BLaER1 treated with 17β-estradiol and CSF1 and Interleukin-3, amounts not matched to agents 10 nM and 100 nM (cell line): ENCODE results near the gene PPFIA4.
A peak's percentile ranks its signal among the peaks of the same experiment; 100 is the strongest.

Source experiments
- H3K27ac ChIP-seq, 11 experiments: shearing (Covaris generic); formaldehyde crosslinking; 2 replicates each; pipeline ENCODE4 v1.8.1; 2022
- H3K27me3 ChIP-seq, 11 experiments: shearing (Covaris generic); formaldehyde crosslinking; 2 replicates each; pipeline ENCODE4 v1.8.1; 2022
- H3K36me3 ChIP-seq, 11 experiments: shearing (Covaris generic); formaldehyde crosslinking; 2 replicates each; pipeline ENCODE4 v1.8.1; 2022
- H3K4me1 ChIP-seq, 10 experiments: shearing (Covaris generic); formaldehyde crosslinking; 2 replicates each; pipeline ENCODE4 v1.8.1; 2022
- H3K4me2 ChIP-seq, 11 experiments: shearing (Covaris generic); formaldehyde crosslinking; 2 replicates each; pipeline ENCODE4 v1.8.1; 2022
- H3K4me3 ChIP-seq, 10 experiments: shearing (Covaris generic); formaldehyde crosslinking; 2 replicates each; pipeline ENCODE4 v1.8.1; 2022
- H3K9ac ChIP-seq, 11 experiments: shearing (Covaris generic); formaldehyde crosslinking; 2 replicates each; pipeline ENCODE4 v1.8.1; 2022
- H3K9me3 ChIP-seq, 11 experiments: shearing (Covaris generic); formaldehyde crosslinking; replicated peaks in 1 of 11; 2 replicates each; pipeline ENCODE4 v1.8.1; 2022
- H4K20me1 ChIP-seq, 11 experiments: shearing (Covaris generic); formaldehyde crosslinking; 2 replicates each; pipeline ENCODE4 v1.8.1; 2022
- Cebpa-rat ChIP-seq, 11 experiments: shearing (Covaris generic); IDR thresholded peaks; 2 replicates each; pipeline ENCODE4 v1.8.1; 2022

PPFIA4 gene

GRCh38 chr1:203051841-203052324 lies 25.6 kb downstream of the PPFIA4 start:
- peaks cover 45 to 89% (median 84%) of the 10 kb centered on the region in 10 experiments for H3K4me1 ChIP-seq
- no peaks in the 10 kb centered on the region for H3K9me3 ChIP-seq
- H3K27me3 ChIP-seq = peaks cover 0 to 19% (median 0%) of the 10 kb centered on the region in 11 experiments; a peak in 4 of 22 replicates
- peaks cover 0 to 30% (median 0%) of the 10 kb centered on the region in 11 experiments; a peak in 4 of 22 replicates for H4K20me1 ChIP-seq
- H3K36me3 ChIP-seq = peaks cover 0 to 57% (median 13%) of the 10 kb centered on the region in 11 experiments; a peak in 10 of 22 replicates
- H3K27ac ChIP-seq = peak overlapping the region in 6 of 11 experiments; percentile 26 to 80 (median 74); a peak in 11 of 22 replicates
- H3K4me3 ChIP-seq = no peak overlapping the region
- H3K4me2 ChIP-seq = peak overlapping the region; percentile 7 to 93 (median 80)
- TF ChIP-seq Cebpa-rat (IDR thresholded peaks at IDR 0.05) = peak in 1 of 11 experiments; percentile 70; a peak in 1 of 22 replicates
- H3K9ac ChIP-seq = peak overlapping the region in 5 of 11 experiments; percentile 5 to 76 (median 59); a peak in 10 of 22 replicates

GRCh38 chr1:203052601-203053000 lies 26.3 kb downstream of the PPFIA4 start:
- peaks cover 0 to 57% (median 13%) of the 10 kb centered on the region in 11 experiments; a peak in 10 of 22 replicates for H3K36me3 ChIP-seq
- H3K9ac ChIP-seq = peak overlapping the region in 5 of 11 experiments; percentile 5 to 59 (median 57); a peak in 10 of 22 replicates
- TF ChIP-seq Cebpa-rat (IDR thresholded peaks at IDR 0.05) = no peak
- no peak overlapping the region for H3K4me3 ChIP-seq
- peaks cover 0 to 25% (median 0%) of the 10 kb centered on the region in 11 experiments; a peak in 4 of 22 replicates for H4K20me1 ChIP-seq
- H3K27ac ChIP-seq = peak overlapping the region in 5 of 11 experiments; percentile 2 to 79 (median 69); a peak in 8 of 22 replicates
- peaks cover 45 to 89% (median 84%) of the 10 kb centered on the region in 10 experiments for H3K4me1 ChIP-seq
- peak overlapping the region in 9 of 11 experiments; percentile 67 to 93 (median 81); a peak in 18 of 22 replicates for H3K4me2 ChIP-seq
- peaks cover 0 to 19% (median 0%) of the 10 kb centered on the region in 11 experiments; a peak in 4 of 22 replicates for H3K27me3 ChIP-seq
- no peaks in the 10 kb centered on the region for H3K9me3 ChIP-seq

- no peak for TF ChIP-seq Cebpa-rat (IDR thresholded peaks at IDR 0.05)
- H3K4me1 ChIP-seq = peaks cover 58 to 96% (median 93%) of the 10 kb centered on the region in 10 experiments
- H3K9me3 ChIP-seq = no peaks in the 10 kb centered on the region
- H3K27ac ChIP-seq = peak overlapping the region in 2 of 11 experiments; percentile 31 to 69; a peak in 4 of 22 replicates
- H3K4me3 ChIP-seq = no peak overlapping the region
- H3K4me2 ChIP-seq = peak overlapping the region in 8 of 11 experiments; percentile 1 to 93 (median 76); a peak in 11 of 22 replicates
- peak overlapping the region in 2 of 11 experiments; percentile 5 to 39; a peak in 3 of 22 replicates for H3K9ac ChIP-seq
- peaks cover 0 to 45% (median 7%) of the 10 kb centered on the region in 11 experiments; a peak in 9 of 22 replicates for H3K36me3 ChIP-seq
- peaks cover 0 to 30% (median 0%) of the 10 kb centered on the region in 11 experiments; a peak in 5 of 22 replicates for H4K20me1 ChIP-seq
- H3K27me3 ChIP-seq = peaks cover 0 to 19% (median 0%) of the 10 kb centered on the region in 11 experiments; a peak in 4 of 22 replicates
These were observed 27.9 kb downstream of the PPFIA4 start for GRCh38 chr1:203054184-203054583.

GRCh38 chr1:203054642-203055041 lies 28.4 kb downstream of the PPFIA4 start:
- Histone ChIP-seq H3K4me2 (peak overlapping the region in 7 of 11 experiments; percentile 72 to 93 (median 87); a peak in 13 of 22 replicates), H3K9me3 (no peaks in the 10 kb centered on the region), H4K20me1 (peaks cover 0 to 31% (median 0%) of the 10 kb centered on the region in 11 experiments; a peak in 5 of 22 replicates), H3K36me3 (peaks cover 0 to 43% (median 5%) of the 10 kb centered on the region in 11 experiments; a peak in 8 of 22 replicates), H3K4me1 (peaks cover 63 to 100% (median 97%) of the 10 kb centered on the region in 10 experiments), H3K4me3 (no peak overlapping the region), H3K27ac (peak overlapping the region in 4 of 11 experiments; percentile 62 to 88 (median 71); a peak in 7 of 22 replicates), H3K9ac (peak overlapping the region in 2 of 11 experiments; percentile 47 to 52; a peak in 1 of 22 replicates), H3K27me3 (peaks cover 0 to 19% (median 0%) of the 10 kb centered on the region in 11 experiments; a peak in 4 of 22 replicates)
- TF ChIP-seq Cebpa-rat (IDR thresholded peaks at IDR 0.05) = no peak

GRCh38 chr1:203055161-203055799 lies 29.0 kb downstream of the PPFIA4 start:
- peak overlapping the region; percentile 14 to 95 (median 87) for H3K4me2 ChIP-seq
- peak overlapping the region in 7 of 11 experiments; percentile 8 to 88 (median 75); a peak in 13 of 22 replicates for H3K27ac ChIP-seq
- peaks cover 0 to 19% (median 0%) of the 10 kb centered on the region in 11 experiments; a peak in 4 of 22 replicates for H3K27me3 ChIP-seq
- H3K9ac ChIP-seq = peak overlapping the region in 5 of 11 experiments; percentile 17 to 60 (median 47); a peak in 9 of 22 replicates
- TF ChIP-seq Cebpa-rat (IDR thresholded peaks at IDR 0.05) = no peak
- peaks cover 69 to 100% (median 100%) of the 10 kb centered on the region in 10 experiments for H3K4me1 ChIP-seq
- H3K4me3 ChIP-seq = no peak overlapping the region
- H3K9me3 ChIP-seq = no peaks in the 10 kb centered on the region
- H3K36me3 ChIP-seq = peaks cover 0 to 45% (median 7%) of the 10 kb centered on the region in 11 experiments; a peak in 13 of 22 replicates
- peaks cover 0 to 31% (median 0%) of the 10 kb centered on the region in 11 experiments; a peak in 5 of 22 replicates for H4K20me1 ChIP-seq

GRCh38 chr1:203056012-203056411 lies 29.7 kb downstream of the PPFIA4 start:
- Histone ChIP-seq H3K27ac (peak overlapping the region in 8 of 11 experiments; percentile 7 to 88 (median 71); a peak in 14 of 22 replicates), H3K4me2 (peak overlapping the region; percentile 72 to 95 (median 87)), H3K4me3 (no peak overlapping the region; a peak in 1 of 20 replicates), H3K36me3 (peaks cover 0 to 52% (median 11%) of the 10 kb centered on the region in 11 experiments; a peak in 14 of 22 replicates), H4K20me1 (peaks cover 0 to 31% (median 0%) of the 10 kb centered on the region in 11 experiments; a peak in 5 of 22 replicates), H3K9me3 (no peaks in the 10 kb centered on the region), H3K27me3 (peaks cover 0 to 19% (median 0%) of the 10 kb centered on the region in 11 experiments; a peak in 4 of 22 replicates), H3K4me1 (peaks cover 71 to 100% (median 100%) of the 10 kb centered on the region in 10 experiments), H3K9ac (peak overlapping the region in 6 of 11 experiments; percentile 17 to 60 (median 44); a peak in 9 of 22 replicates)
- no peak for TF ChIP-seq Cebpa-rat (IDR thresholded peaks at IDR 0.05)

GRCh38 chr1:203056516-203056915 lies 30.2 kb downstream of the PPFIA4 start:
- no peak for TF ChIP-seq Cebpa-rat (IDR thresholded peaks at IDR 0.05)
- no peak overlapping the region for H3K4me3 ChIP-seq
- H3K4me2 ChIP-seq = peak overlapping the region; percentile 72 to 95 (median 87)
- no peaks in the 10 kb centered on the region for H3K9me3 ChIP-seq
- H3K27ac ChIP-seq = peak overlapping the region in 8 of 11 experiments; percentile 7 to 88 (median 71); a peak in 13 of 22 replicates
- H3K4me1 ChIP-seq = peaks cover 67 to 100% (median 100%) of the 10 kb centered on the region in 10 experiments
- H3K36me3 ChIP-seq = peaks cover 0 to 57% (median 15%) of the 10 kb centered on the region in 11 experiments; a peak in 14 of 22 replicates
- H3K27me3 ChIP-seq = peaks cover 0 to 16% (median 0%) of the 10 kb centered on the region in 11 experiments; a peak in 4 of 22 replicates
- H3K9ac ChIP-seq = peak overlapping the region in 5 of 11 experiments; percentile 17 to 60 (median 47); a peak in 8 of 22 replicates
- peaks cover 0 to 30% (median 0%) of the 10 kb centered on the region in 11 experiments; a peak in 5 of 22 replicates for H4K20me1 ChIP-seq
